NCI-H1105 treated with DMSO at 0.1 percent for 48 hours (cell line): ENCODE results near the gene KCNMA1.

ENCODE experiments used
- DNase-seq: peaks from one replicate; lab custom pipeline; 2025; lab: John Stamatoyannopoulos, UW

KCNMA1 gene

GRCh38 chr10:77328272-77328816, 309.3 kb downstream of the KCNMA1 start:
- DNase-seq: no peak

DNA sequence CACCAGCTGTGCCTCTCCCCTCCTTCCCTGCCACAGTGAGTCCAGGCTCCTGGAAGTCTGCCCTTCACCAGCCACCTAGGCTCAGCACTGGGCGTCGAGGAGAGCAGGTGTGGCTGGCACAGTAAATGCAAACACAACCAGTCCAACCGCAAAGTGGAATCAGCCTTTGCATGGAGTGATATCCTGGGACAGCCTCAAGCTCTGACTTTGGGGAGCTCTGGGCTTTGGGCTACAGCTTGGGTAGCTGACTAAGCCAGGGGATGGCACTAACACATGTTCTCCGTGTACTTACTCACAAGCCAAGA, 312.4 kb downstream of the KCNMA1 start:
- peak; percentile 63 for DNase-seq

DNA sequence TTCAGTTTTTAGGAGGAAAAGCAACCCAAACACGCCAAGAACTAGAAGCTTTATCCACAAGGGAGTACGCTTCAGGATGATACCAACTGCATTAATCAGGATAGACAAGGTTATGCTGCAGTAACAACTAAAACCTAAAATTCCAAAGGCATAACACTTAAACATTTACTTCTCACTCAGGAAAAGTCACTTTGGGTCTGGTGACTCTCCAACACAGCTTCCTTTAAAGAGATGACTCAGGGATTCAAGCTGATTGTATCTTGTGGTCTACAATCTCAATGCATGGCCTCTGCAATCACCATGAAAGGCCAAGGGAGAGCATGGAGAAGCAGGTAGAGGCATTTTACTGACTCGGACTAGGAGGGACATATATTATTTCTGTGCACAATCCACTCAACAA, 315.8 kb downstream of the KCNMA1 start:
- no peak for DNase-seq

GRCh38 chr10:77320971-77321471, 316.6 kb downstream of the KCNMA1 start:
- no peak for DNase-seq

DNA sequence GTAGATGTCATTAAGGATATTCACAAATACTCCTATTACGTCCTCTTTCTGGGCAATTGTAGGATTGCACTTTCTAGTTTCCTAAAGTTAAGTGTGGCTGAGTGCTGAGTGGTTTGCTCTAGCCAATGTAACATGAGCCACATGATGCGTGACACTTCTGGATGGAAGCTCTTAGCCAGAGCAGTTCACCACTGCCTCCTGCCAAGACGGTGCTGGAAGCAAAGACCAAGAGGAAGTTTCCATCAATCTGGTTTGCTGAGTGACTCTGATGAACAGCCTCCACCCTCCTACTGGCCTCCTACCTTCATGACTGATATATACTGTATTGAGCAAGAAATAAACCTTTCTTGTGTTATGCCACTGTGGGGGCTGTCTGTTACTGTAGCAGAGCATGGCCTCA, 318.1 kb downstream of the KCNMA1 start:
- no peak for DNase-seq

DNA sequence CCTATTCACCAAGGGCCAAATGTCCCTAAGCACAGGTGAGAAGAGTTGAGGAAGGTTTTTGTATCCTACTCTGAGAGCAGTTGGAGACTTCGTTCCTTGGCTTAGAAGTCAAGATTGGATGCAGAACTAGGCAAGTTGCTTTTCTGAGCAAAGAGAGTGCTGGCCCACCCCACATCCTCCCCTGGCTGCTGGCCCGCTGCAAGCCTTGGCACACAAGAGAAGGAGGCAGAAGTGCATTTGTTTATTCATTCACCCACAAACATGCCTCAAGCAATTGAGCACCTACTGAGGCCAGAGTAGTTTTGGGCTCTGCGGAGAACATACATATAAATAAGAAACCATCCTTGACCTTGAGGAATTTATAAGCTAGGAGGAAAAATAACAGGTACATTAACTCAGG, 318.9 kb downstream of the KCNMA1 start:
- no peak for DNase-seq

DNA sequence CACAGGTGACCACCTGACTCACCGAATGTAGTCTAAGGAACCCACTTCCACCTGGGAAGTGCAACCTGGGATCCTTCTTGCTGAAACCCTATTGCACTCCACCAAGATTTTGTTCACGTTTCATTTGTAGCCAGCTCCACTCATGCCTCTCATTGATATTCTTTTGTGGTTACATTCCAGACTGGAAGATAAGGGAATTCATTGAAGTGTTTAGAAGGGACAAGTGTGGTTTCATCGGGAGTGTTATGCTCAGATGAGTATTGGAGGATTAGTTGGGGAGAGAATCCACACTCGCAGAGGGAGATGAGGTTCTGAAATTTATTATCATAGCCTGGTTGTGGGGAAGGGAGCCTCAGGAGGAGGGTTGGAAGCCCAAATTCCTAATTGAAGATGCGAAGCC, 320.4 kb downstream of the KCNMA1 start:
- no peak for DNase-seq

GRCh38 chr10:77315496-77316129, 322.0 kb downstream of the KCNMA1 start:
- no peak for DNase-seq

- DNase-seq: no peak
Measured at GRCh38 chr10:77313066-77313750, 324.4 kb downstream of the KCNMA1 start.

DNA sequence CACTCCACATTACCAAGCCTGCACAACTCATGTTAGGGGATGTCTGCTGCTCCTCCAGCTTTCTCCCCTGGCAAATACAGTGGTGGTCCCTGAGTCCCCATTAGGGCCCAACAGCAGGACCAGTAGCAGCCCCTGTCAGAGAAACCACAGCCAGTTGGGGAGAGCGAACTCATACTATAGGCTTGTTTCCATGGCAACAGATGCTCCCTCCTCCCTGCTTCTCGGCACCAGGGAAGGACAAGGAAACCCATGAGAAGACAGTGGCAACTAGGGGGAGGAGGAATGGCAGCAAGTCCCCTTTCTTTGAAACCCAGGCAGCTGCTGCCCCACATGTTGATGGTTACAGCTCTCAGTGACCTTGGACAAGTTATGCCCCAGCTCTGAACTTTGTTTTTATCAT, 326.4 kb downstream of the KCNMA1 start:
- DNase-seq: no peak

DNA sequence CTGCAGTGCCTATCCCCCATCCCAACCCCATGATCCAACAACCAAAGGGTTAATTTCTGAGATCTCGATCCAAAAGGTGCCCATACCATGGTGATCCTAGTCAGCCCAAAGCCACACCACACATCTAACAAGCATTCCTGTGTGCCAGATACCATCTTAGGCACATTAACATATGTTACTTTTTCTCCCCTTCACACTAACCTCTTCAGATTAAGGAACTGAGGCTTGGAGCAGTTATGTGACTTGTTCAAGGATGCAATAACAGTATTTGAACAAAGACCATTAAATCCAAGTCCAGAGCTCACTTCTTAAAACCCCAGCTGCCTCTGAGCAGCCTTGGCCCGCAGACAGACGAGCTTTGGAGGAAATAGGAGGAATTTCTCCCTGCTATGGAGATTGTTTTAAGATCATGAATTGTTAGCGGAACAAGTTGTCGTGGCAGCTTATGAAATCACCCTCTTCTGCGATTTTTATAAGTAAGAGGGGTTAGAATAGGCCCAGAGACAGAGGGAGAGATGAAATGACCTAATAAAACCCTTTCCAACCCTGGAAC, 327.2 kb downstream of the KCNMA1 start:
- DNase-seq: no peak

DNA sequence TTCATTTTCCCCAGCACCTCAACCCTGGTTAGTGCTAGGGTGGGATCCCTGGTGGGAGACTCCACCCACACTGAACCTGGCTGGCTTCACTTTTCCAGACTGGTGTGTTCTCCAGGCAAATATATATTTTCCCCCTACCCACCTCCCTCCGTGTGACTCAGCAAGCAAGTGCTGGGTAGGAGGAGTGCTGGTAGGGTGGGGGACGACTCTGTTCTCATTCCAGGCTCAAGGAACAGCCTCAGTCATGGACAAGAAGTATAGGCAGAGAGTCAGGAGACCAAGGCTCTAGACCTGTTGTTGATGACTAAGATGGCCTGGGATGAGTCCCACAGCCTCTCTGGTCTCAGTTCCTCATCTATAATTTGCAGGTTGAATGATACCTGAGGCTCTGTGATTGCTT, 328.1 kb downstream of the KCNMA1 start:
- no peak for DNase-seq

DNA sequence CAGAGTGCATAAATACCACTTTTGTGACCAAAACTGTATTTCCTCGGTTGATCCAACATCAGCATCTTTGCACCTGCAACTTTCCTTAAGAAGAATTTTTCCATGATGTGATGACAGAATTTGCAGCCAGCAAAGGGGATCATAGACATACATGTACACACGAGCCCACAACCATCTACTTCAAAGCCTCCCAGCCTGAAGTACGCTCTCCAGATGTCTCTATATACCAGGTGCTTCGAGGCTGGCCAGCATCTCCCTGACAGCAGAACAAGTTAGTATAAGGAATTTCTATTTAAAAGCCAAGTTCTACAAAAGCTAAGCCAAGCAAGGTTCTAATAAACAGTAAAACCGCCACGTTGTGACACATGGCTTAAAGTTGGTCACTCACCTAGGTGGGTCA, 328.5 kb downstream of the KCNMA1 start:
- no peak for DNase-seq

DNA sequence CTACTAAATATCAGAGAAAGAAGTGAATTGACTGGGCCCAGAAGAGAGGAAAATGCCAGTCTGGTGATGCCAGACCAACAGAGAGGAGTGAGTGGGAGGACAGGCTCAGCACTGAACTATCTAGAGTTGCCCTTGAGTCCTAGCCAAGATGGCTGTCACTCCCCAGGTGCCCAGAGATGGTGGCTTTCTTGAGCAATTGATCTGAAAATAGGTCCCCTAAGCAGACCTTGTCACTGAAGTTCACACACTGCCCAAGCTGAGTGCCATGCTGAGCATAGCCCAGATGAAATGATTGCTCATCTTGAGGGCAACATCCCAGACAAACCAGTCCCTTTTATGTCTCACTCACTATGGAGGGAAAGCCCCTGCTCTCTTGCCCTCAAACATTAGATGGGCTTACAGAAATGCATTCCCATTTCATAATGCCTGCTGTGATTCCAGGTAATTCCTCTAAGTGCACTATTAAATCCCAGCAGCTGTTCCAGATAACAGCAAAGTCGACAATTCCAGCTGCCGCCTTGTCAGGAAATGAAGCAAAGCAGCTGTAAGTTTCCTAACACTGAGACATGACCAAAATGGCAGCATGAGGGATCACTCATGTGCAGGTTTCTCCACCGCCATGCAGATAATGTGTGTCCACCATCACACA, 329.4 kb downstream of the KCNMA1 start:
- no peak for DNase-seq

GRCh38 chr10:77306666-77307065, 330.9 kb downstream of the KCNMA1 start:
- no peak for DNase-seq

- DNase-seq: no peak
Measured at GRCh38 chr10:77305650-77306632, 331.7 kb downstream of the KCNMA1 start.

- DNase-seq: no peak
Measured at GRCh38 chr10:77304192-77304591, 333.4 kb downstream of the KCNMA1 start.

DNA sequence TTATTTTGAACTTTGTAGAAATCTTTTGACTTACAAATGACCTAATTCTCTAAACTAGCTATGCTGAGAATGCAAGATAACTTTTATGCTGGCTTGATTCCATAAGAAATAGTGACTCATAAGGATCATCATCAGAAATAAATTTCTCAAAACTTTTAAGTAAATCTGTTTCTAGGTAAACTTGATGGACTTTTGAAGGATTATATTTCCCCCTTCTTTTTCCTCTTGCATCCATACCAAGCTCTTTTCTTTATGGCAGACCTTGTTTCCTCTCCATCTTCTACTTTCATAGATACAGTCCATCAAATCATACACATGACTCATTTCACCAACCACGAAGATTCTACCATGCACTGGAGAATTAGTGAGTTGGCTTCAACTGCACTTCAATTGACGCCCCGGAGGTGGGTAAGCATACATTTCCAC, 336.3 kb downstream of the KCNMA1 start:
- no peak for DNase-seq

- DNase-seq: no peak
Measured at GRCh38 chr10:77300682-77301302, 336.8 kb downstream of the KCNMA1 start.

DNA sequence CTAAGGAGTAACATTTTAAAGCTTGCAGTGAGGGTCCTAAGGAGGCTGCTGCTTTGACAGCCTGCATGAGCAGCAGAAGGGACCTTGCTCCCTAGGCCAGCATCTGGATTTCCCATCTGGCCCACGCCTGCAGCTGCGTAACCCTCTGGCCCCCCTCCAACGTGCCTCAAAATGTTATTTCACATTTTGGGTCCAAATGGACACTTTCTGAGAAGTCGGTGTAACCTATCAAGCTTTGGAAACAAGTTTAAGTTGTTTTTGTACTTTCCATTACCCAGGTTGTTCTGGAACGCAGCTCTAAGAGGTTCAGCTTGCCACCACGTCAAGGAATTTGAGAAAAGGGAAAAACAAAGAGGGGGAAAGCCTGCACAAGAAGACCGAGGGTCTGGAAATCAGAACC, 338.3 kb downstream of the KCNMA1 start:
- no peak for DNase-seq

- DNase-seq: no peak
Measured at GRCh38 chr10:77297393-77297739, 340.2 kb downstream of the KCNMA1 start.
